Cardiac muscle cell (in vitro differentiated cells and primary cell): ENCODE results near the gene ZNF639. TPM values are rescaled to one million over a fixed set of nuclear protein-coding genes. Genes with fewer than 3 reads are reported as not detected.

Source experiments
- DNase-seq, 2 donors: peaks; one replicate each; pipeline versions ENCODE4 v3.0.0 to v3.0.0-alpha.2; 2010 to 2017; ENCODE audit warnings: low read depth in 1 of 2, low spot score in 1 of 2
- H3K27ac ChIP-seq: fragments of 200-600 bp; sonication (generic); 2 replicates; pipeline ENCODE4 v1.5.1; 2016
- H3K27me3 ChIP-seq: fragments of 200-600 bp; sonication (generic); 2 replicates; pipeline ENCODE4 v1.6.0; 2016; ENCODE audit warnings: control low read depth
- H3K36me3 ChIP-seq: fragments of 200-600 bp; sonication (generic); 2 replicates; pipeline ENCODE4 v1.5.1; 2016; ENCODE audit warnings: control low read depth
- H3K4me1 ChIP-seq: fragments of 200-600 bp; sonication (generic); 2 replicates; pipeline ENCODE4 v1.8.1; 2017; ENCODE audit warnings: low read depth, mild to moderate bottlenecking, mixed run types
- H3K4me3 ChIP-seq: fragments of 200-600 bp; sonication (generic); 2 replicates; pipeline ENCODE4 v1.5.1; 2016; ENCODE audit warnings: mild to moderate bottlenecking
- H3K9me3 ChIP-seq: fragments of 200-600 bp; sonication (generic); 2 replicates; pipeline ENCODE4 v1.5.1; 2017; ENCODE audit warnings: low read depth, mild to moderate bottlenecking, control low read depth
- CTCF ChIP-seq: IDR thresholded peaks from 2 replicates; pipeline ENCODE4 v1.5.1; 2012; ENCODE audit warnings: low read depth, mild to moderate bottlenecking, low read length
- polyA plus RNA-seq: library from polyadenylated mRNA; unstranded; fragments of >200 nt; fragmentation: Nextera tagmentation; extraction: Ambion mirVana; gene quantifications from 2 replicates; pipeline ENCODE4 v1.2.1, GENCODE V29; 2016
- total RNA-seq: library from RNA; depleted of rRNA; stranded (reverse); fragments of >200 nt; gene quantifications from 2 replicates; pipeline ENCODE4 v1.2.3, GENCODE V29; 2016

ZNF639 gene
- total and polyA plus RNA-seq, 2 experiments from 2014 or later, result 39.7 to 41.0 TPM

- H3K4me3 ChIP-seq, result no peak overlapping the region
- peaks cover 73% of the 10 kb centered on the region for H3K36me3 ChIP-seq
- H3K9me3 ChIP-seq, result no peaks in the 10 kb centered on the region
- peaks cover 9% of the 10 kb centered on the region for H3K4me1 ChIP-seq
- no peak for DNase-seq
- no peaks in the 10 kb centered on the region for H3K27me3 ChIP-seq
- H3K27ac ChIP-seq, result no peak overlapping the region
- no peak for TF ChIP-seq CTCF
Measured at GRCh38 chr3:179332240-179332639, 9.4 kb downstream of the ZNF639 start.

- peaks cover 66% of the 10 kb centered on the region for H3K36me3 ChIP-seq
Measured at GRCh38 chr3:179333084-179333483, 10.3 kb downstream of the ZNF639 start.

GRCh38 chr3:179336345-179336929 is 13.6 kb downstream of the ZNF639 start:
- peaks cover 40% of the 10 kb centered on the region for H3K36me3 ChIP-seq
- peaks cover 9% of the 10 kb centered on the region for H3K4me1 ChIP-seq
- H3K4me3 ChIP-seq, result no peak overlapping the region
- H3K27ac ChIP-seq, result peak overlapping the region; percentile 80
- DNase-seq, result peak in 1 of 2 donors; percentile 6
- H3K9me3 ChIP-seq, result no peaks in the 10 kb centered on the region
- H3K27me3 ChIP-seq, result no peaks in the 10 kb centered on the region
- TF ChIP-seq CTCF, result no peak

More at GRCh38 chr3:179333084-179333483, 10.3 kb downstream of the ZNF639 start:
- Histone ChIP-seq H3K9me3 (no peaks in the 10 kb centered on the region), H3K4me1 (peaks cover 9% of the 10 kb centered on the region), H3K4me3 (no peak overlapping the region), H3K27me3 (no peaks in the 10 kb centered on the region), H3K27ac (peak overlapping the region; percentile 0)
- no peak for DNase-seq
- no peak for TF ChIP-seq CTCF

- no peaks in the 10 kb centered on the region for H3K9me3 ChIP-seq
- peaks cover 13% of the 10 kb centered on the region for H3K36me3 ChIP-seq
- peak within 1 kb of the TSS; percentile 67 for H3K4me3 ChIP-seq
- TF ChIP-seq CTCF, result no peak
- H3K27ac ChIP-seq, result peak within 1 kb of the TSS; percentile 90
- no peaks in the 10 kb centered on the region for H3K27me3 ChIP-seq
- peak; percentile 94 to 98 for DNase-seq
- peaks cover 6% of the 10 kb centered on the region for H3K4me1 ChIP-seq
Measured at GRCh38 chr3:179347345-179348194, 24.7 kb downstream of the ZNF639 start, which contains the start of gene MFN1. TSS of gene MFN1 (plus strand) at chr3:179347709. CDS start at chr3:179348852, 1,143 bp downstream.

- Histone ChIP-seq H3K27me3 (no peaks in the 10 kb centered on the region), H3K9me3 (no peaks in the 10 kb centered on the region), H3K27ac (peak overlapping the region; percentile 90), H3K36me3 (peaks cover 17% of the 10 kb centered on the region), H3K4me3 (peak overlapping the region; percentile 67), H3K4me1 (peaks cover 6% of the 10 kb centered on the region)
- TF ChIP-seq CTCF, result no peak
- DNase-seq, result no peak
Measured at GRCh38 chr3:179348325-179349013, 25.6 kb downstream of the ZNF639 start.
